HG02610 (cell line): ENCODE results near the gene ZNF580.

Experiments used
- ATAC-seq: cut with Tn5 transposase; IDR thresholded peaks from one replicate; pipeline ENCODE4 v1.9.1; 2021; ENCODE audit warnings: mild to moderate bottlenecking, moderate library complexity; ENCODE audit not compliant: unreplicated experiment

Gene ZNF580

GRCh38 chr19:55622242-55622969 lies 18.4 kb upstream of the ZNF580 start:
- no peak for ATAC-seq

- ATAC-seq: no peak
These were observed 17.7 kb upstream of the ZNF580 start for GRCh38 chr19:55623130-55623529.

- no peak for ATAC-seq
These were observed 17.2 kb upstream of the ZNF580 start for GRCh38 chr19:55623561-55623960.

- ATAC-seq: no peak
These were observed 16.4 kb upstream of the ZNF580 start, which contains the start of gene ZNF784 for GRCh38 chr19:55624109-55625003. TSS of gene ZNF784 (minus strand) at chr19:55624566. CDS start at chr19:55624561, 5 bp downstream.

- no peak for ATAC-seq
These were observed 15.8 kb upstream of the ZNF580 start for GRCh38 chr19:55625004-55625326.

GRCh38 chr19:55626350-55626749 lies 14.5 kb upstream of the ZNF580 start:
- ATAC-seq: no peak

GRCh38 chr19:55632463-55632834 lies 8.4 kb upstream of the ZNF580 start:
- no peak for ATAC-seq

- no peak for ATAC-seq
These were observed 6.9 kb upstream of the ZNF580 start for GRCh38 chr19:55633861-55634260.

- no peak for ATAC-seq
These were observed 5.5 kb upstream of the ZNF580 start for GRCh38 chr19:55635334-55635717.

GRCh38 chr19:55635856-55636440 lies 4.9 kb upstream of the ZNF580 start:
- ATAC-seq: no peak

GRCh38 chr19:55636723-55637122 lies 4.1 kb upstream of the ZNF580 start:
- no peak for ATAC-seq

GRCh38 chr19:55637534-55637933 lies 3.3 kb upstream of the ZNF580 start:
- no peak for ATAC-seq

- ATAC-seq: no peak
These were observed 1.9 kb upstream of the ZNF580 start for GRCh38 chr19:55638864-55639359.

- no peak for ATAC-seq
These were observed 692 bp upstream of the ZNF580 start for GRCh38 chr19:55640043-55640576.

- no peak for ATAC-seq
These were observed 787 bp downstream of the ZNF580 start for GRCh38 chr19:55641426-55642152.

- ATAC-seq: peak; percentile 10
These were observed 1.6 kb downstream of the ZNF580 start for GRCh38 chr19:55642153-55643002.

GRCh38 chr19:55643003-55643886 lies 2.4 kb downstream of the ZNF580 start, which contains the start of gene ZNF581:
TSS of gene ZNF581 (plus strand) at chr19:55643649. CDS start at chr19:55644572, 923 bp downstream.
- ATAC-seq: peak; percentile 41

- ATAC-seq: no peak
These were observed 3.0 kb downstream of the ZNF580 start for GRCh38 chr19:55643887-55644176.
